Suppressor macrophage (primary cell): ENCODE results near the gene CMTR1.
A peak's percentile ranks its signal among the peaks of the same experiment; 100 is the strongest.

Experiments used
- DNase-seq, 4 experiments: peaks; one replicate each; pipeline ENCODE4 v3.0.0-alpha.2; 2020 to 2022

CMTR1 gene

GRCh38 chr6:37479266-37479854, 46.3 kb downstream of the CMTR1 start:
- no peak for DNase-seq

DNA sequence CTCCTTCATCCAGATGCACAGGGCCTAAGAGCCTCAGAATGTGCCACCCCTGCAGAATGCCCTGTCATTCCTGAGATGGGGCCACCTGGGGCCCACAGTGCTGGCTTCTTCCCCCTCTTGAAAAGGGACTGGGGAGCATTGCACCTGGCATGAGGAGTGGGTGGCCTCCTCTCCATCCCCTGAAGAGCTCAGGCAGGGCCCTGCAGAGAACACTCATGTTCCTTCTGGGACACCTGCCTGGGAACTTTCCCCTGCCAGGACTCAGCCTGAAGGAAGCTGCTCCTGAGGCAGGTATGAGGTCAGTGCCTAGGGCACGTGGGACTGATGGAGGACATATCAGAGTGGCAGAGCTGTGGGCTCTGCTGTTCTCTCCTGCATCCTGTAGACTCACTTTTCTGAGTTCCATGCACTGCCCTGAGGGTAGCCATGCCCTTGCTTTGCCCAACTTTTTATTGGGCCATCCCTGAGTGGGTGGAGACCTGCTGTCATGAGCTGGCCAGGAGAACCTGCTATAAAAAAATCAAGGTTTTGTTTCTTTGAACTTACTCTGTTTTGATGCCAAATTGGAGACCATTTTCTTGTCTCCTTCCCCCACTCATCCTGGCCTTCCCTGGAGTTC, 47.2 kb downstream of the CMTR1 start:
- DNase-seq = no peak

- no peak for DNase-seq
Measured at GRCh38 chr6:37480951-37481534, 48.0 kb downstream of the CMTR1 start.

DNA sequence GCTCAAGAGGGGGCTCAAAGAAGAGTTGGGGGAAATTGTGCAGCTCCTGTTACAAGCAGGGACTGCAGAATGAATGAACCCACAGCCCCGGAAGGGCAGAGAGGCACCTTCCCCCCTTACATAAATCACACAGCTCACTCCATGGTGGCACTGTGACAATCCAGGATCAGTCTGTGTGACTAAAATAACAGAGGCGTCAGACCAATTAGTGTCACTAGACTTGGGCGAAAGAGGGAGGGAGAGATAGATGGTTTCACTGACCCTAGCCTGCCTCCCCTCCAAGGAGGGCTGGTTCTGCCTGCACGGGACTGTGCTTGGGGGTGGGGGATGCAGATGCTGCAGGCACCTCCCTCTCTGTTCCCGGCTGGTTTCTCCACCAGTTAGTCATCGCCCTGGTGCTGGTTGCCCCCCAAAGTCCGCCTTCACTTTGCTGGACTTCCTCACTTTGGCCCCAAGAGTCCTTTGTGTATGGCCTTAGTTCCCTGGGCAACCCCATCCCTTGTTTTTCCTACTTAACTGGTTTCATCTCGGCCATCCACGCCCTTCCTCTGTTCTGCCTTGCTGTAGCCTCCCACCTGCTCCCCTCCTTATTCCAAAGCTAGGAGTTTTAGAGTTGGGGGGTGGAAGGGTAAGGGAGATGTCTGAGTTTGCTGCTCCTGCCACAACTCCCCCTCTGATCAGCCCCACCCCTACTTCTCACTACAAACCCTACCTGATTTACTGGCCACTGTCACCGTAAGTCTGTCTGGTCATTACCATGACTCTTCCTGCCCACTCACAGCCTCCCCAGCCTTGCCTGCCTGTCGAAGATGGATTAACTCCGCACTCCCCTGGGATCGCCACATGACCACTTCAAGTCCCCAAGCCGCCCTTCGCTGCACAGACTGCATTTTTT, 48.9 kb downstream of the CMTR1 start:
- no peak for DNase-seq

- DNase-seq = no peak
Measured at GRCh38 chr6:37482606-37483251, 49.7 kb downstream of the CMTR1 start.

- no peak for DNase-seq
Measured at GRCh38 chr6:37483252-37483901, 50.4 kb downstream of the CMTR1 start.

GRCh38 chr6:37483917-37484785, 51.1 kb downstream of the CMTR1 start:
- peak; percentile 43 to 67 (median 54) for DNase-seq

DNA sequence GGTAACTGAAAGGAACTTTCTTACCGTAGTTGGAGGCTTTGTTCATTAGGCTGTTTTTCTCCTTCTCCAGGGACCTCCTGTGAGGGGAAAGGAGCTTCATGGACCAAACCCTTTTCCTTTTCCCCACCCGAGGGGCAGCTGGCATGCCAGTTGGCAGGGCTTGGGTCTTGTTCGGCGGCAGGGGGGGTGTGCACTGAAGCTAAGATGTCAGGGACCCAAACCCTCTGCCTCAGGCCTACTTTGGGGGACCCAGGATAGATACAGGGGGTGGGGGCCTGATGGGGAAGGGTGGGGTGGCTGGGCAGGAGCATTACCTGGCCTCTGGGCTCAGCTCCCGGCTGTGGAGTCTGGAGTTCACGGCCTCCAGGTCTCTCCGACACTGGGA, 51.8 kb downstream of the CMTR1 start:
- no peak for DNase-seq

DNA sequence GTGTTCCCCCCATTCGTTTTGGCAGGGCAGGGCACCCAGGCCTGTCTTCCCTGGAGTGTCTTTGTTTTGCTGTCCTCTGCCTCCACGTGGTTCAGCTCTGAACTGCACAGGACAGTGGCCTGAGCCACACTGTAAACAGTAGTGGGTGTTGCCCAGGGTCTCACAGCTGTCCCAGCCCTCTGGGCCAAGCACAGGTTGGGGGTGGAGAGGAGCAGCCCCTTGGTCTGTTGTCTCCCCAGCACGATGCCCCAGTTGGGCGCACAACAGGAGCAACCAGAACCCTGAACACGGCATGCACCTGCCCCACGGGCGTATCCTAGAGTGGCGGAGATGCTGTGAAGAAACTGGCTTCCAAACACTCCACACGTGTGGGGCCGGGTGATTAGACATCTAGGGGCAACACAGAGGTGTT, 52.3 kb downstream of the CMTR1 start:
- no peak for DNase-seq

- DNase-seq = no peak
Measured at GRCh38 chr6:37486121-37486839, 53.3 kb downstream of the CMTR1 start.

GRCh38 chr6:37487591-37488380, 54.8 kb downstream of the CMTR1 start:
- DNase-seq = no peak

- DNase-seq = no peak
Measured at GRCh38 chr6:37488476-37488875, 55.5 kb downstream of the CMTR1 start.

- no peak for DNase-seq
Measured at GRCh38 chr6:37489697-37490336, 56.8 kb downstream of the CMTR1 start.

- no peak for DNase-seq
Measured at GRCh38 chr6:37490536-37491170, 57.6 kb downstream of the CMTR1 start.

DNA sequence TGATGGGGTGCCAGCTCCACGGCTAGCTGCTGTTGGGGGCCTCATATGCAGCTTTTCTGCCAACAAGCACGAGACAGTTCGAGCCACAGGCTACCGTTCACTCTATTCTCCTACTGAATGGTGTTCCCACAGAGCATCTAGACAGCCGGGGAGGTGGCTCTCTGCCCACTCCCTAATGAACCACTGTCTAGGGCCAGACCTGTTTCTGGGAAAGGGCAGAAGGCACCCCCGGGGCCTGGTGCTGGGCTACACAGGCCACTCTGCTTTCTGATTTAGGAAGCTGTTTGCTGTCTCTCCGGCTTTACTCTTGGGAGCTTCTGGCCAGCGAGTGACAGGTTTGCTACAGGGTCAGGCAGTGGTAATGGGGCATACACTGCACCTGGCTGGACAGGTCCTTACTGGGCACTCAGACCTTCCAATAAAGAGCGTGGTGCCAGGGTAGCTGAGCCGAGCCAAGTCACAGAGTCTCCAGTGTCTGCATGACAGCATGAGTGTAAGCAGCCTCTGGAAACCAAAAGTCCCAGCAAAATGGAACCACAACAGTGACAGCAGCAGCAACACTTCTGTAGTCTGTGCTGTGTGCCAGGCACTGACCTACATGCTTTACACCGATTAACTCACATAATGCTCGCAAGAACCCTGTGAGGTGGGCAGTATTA, 58.3 kb downstream of the CMTR1 start:
- DNase-seq = no peak

DNA sequence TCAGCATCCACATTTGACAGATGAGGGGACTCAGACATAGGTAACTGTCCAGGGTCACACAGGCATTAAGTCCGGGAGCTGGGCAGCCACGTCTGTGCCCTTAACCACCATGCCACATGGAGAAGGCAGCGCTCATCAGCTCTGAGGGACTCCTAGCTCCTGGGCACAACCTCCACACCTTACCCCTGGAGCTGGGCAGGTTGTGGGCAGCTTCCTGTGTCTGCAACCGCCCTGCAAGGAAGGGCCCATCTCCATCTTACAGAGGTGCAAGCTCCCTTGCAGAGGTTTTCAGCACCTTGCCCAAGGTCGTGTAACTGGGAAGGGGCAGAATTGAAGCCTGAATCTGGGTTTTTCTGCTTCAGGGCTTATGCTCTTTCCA, 58.8 kb downstream of the CMTR1 start:
- no peak for DNase-seq

DNA sequence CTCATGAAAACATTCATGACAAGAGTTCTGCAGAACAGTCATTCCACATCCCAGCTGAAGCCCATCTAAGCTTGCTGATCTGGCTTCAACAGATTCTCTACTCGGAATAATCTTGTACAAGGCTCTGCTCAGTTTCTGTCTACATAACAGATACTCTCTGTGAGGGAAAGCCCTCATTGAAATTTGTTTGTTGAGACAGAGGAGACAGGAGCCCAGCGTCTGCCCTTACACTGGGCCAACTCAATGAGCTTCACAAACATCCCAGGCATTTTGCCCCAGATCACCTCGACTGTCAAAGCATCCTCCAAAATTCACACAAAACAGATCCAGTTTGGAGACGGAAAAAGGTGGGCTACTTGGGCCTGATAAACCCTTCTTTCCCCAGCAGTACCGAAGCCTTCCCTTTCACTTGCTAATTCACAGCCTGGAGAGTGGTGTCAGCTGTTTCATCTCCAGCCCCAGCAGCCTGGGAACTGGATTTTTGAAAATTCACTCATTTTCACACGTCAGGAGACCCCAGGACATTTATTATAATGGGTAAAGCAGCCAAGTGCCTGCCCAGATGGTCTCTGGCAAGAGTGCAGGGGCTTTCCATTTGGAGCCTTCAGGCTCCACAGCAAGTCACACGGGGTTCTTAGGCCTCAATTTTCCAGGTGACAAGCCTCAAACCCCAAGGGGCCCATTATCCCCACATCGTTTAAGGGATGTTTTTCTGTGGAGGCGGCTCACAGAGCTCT, 59.4 kb downstream of the CMTR1 start:
- DNase-seq = no peak
